ENCODE results near the gene LGALS7. TPM values are rescaled to one million over a fixed set of nuclear protein-coding genes. Genes with fewer than 3 reads are reported as not detected.

LGALS7 gene
- total RNA-seq, 2 experiments from 2014 or later: not detected

GRCh38 chr19:38723606-38723965 is 49.7 kb downstream of the LGALS7 start:
- H3K4me1 ChIP-seq (ENCODE audit: insufficient read depth, low read length, poor library complexity, severe bottlenecking): no peaks in the 10 kb centered on the region
- no peak overlapping the region for H2AFZ ChIP-seq (ENCODE audit: low read length)
- peaks cover 52% of the 10 kb centered on the region; the same call in 1 of the 2 replicates for H3K36me3 ChIP-seq (ENCODE audit: insufficient read depth, low read length)
- no peak for DNase-seq (ENCODE audit: low spot score)
- no peaks in the 10 kb centered on the region for H3K79me2 ChIP-seq (ENCODE audit: insufficient read depth, low read depth, low read length)
- H3K4me3 ChIP-seq (ENCODE audit: low read depth, low read length, poor library complexity, severe bottlenecking): no peak overlapping the region
- H3K4me2 ChIP-seq (ENCODE audit: low read length): no peak overlapping the region
- CTCF ChIA-PET (ENCODE audit: unreplicated experiment): interaction anchor here (0.6 kb wide), 2 partner anchors 152 to 155 kb away, joined by 5 to 6 read pairs; partner anchors contain the start of gene RINL
- no peaks in the 10 kb centered on the region for H3K9me2 ChIP-seq (ENCODE audit: insufficient read depth, low read length)
- H4K20me1 ChIP-seq (ENCODE audit: insufficient read depth, low read length): no peaks in the 10 kb centered on the region
- intact Hi-C loops (cut with micrococcal nuclease; ENCODE audit: unreplicated experiment): loop anchor here (10.0 kb wide), 2 partner anchors 179 to 209 kb away; no protein-coding TSS in a partner anchor
- no peak overlapping the region for H3K27ac ChIP-seq (ENCODE audit: low read depth, low read length, poor library complexity, severe bottlenecking)
- POLR2A ChIA-PET: interaction anchor here (0.6 kb wide), 2 partner anchors 30 to 1519 kb away, joined by 3 to 4 read pairs; no protein-coding TSS in a partner anchor
- no TSS peak for BruUV-seq (replicated peaks)
- H3K9me3 ChIP-seq (ENCODE audit: low read length): no peaks in the 10 kb centered on the region
- TF ChIP-seq CTCF (conservative IDR thresholded peaks at IDR 0.05; ENCODE audit: low read length): no peak
- no peak for TF ChIP-seq EZH2phosphoT487 (IDR thresholded peaks at IDR 0.05; ENCODE audit: borderline replicate concordance, low read depth, low read length)

GRCh38 chr19:38722947-38723605 is 50.2 kb downstream of the LGALS7 start:
- Histone ChIP-seq H3K9me2 (ENCODE audit: insufficient read depth, low read length) (no peaks in the 10 kb centered on the region), H3K4me1 (ENCODE audit: insufficient read depth, low read length, poor library complexity, severe bottlenecking) (no peaks in the 10 kb centered on the region), H3K79me2 (ENCODE audit: insufficient read depth, low read depth, low read length) (no peaks in the 10 kb centered on the region), H3K9me3 (ENCODE audit: low read length) (no peaks in the 10 kb centered on the region), H4K20me1 (ENCODE audit: insufficient read depth, low read length) (no peaks in the 10 kb centered on the region), H3K4me2 (ENCODE audit: low read length) (no peak overlapping the region), H3K27ac (ENCODE audit: low read depth, low read length, poor library complexity, severe bottlenecking) (no peak overlapping the region), H3K4me3 (ENCODE audit: low read depth, low read length, poor library complexity, severe bottlenecking) (no peak overlapping the region), H3K36me3 (ENCODE audit: insufficient read depth, low read length) (peaks cover 52% of the 10 kb centered on the region; the same call in 1 of the 2 replicates), H2AFZ (ENCODE audit: low read length) (no peak overlapping the region)
- POLR2A ChIA-PET: interaction anchor here (0.6 kb wide), 2 partner anchors 30 to 1520 kb away, joined by 3 to 4 read pairs; no protein-coding TSS in a partner anchor
- intact Hi-C loops (cut with micrococcal nuclease; ENCODE audit: unreplicated experiment): loop anchor here (10.0 kb wide), 2 partner anchors 178 to 208 kb away; no protein-coding TSS in a partner anchor
- CTCF ChIA-PET (ENCODE audit: unreplicated experiment): interaction anchor here (0.6 kb wide), 1 partner anchor 155 kb away, joined by 5 read pairs; the partner anchor contains the start of gene RINL
- TF ChIP-seq CTCF (conservative IDR thresholded peaks at IDR 0.05; ENCODE audit: low read length) (no peak), EZH2phosphoT487 (IDR thresholded peaks at IDR 0.05; ENCODE audit: borderline replicate concordance, low read depth, low read length) (no peak)
- no TSS peak for BruUV-seq (replicated peaks)
- no peak for DNase-seq (ENCODE audit: low spot score)
